GM12878 (cell line): Measurements from ENCODE around the gene SLC15A1.

ENCODE experiments used
- CTCF ChIP-seq, 3 experiments: IDR thresholded peaks in 2 of 3; conservative IDR thresholded peaks in 1 of 3; 2 replicates each; pipeline ENCODE4 v1.5.1; 2011; ENCODE audit warnings: low read depth in 3 of 3, low read length in 3 of 3, mild to moderate bottlenecking in 3 of 3, control low read depth in 2 of 3, moderate library complexity in 2 of 3, inconsistent platforms in 1 of 3, mixed read lengths in 1 of 3; ENCODE audit not compliant: control insufficient read depth in 2 of 3, insufficient read depth in 1 of 3; ENCODE audit errors: extremely low read depth in 1 of 3
- POLR2A ChIP-seq: IDR thresholded peaks from 2 replicates; pipeline ENCODE4 v1.6.1; 2011; ENCODE audit warnings: low read depth, mild to moderate bottlenecking, low read length
- SMC3 ChIP-seq: IDR thresholded peaks from 2 replicates; pipeline ENCODE4 v1.6.1; 2011; ENCODE audit warnings: low read length, improper control_type of control experiment, borderline replicate concordance

- TF ChIP-seq SMC3 (no peak), CTCF (IDR thresholded peaks at IDR 0.05 in 2 of 3, conservative IDR thresholded peaks at IDR 0.05 in 1 of 3; ENCODE audit: control insufficient read depth in 2 of 3, extremely low read depth in 1 of 3, insufficient read depth in 1 of 3, low read depth in 3 of 3, low read length in 3 of 3) (no peak), POLR2A (no peak)
Observed at GRCh38 chr13:98648686-98649085, 103.8 kb downstream of the SLC15A1 start.
